Duodenal mucosa (tissue), 2 donors: Measurements from ENCODE around the gene CMTM7.
"Not testable (repeated sequence)": the region's sequence is repeated elsewhere in the genome, so short reads cannot be mapped to it uniquely, and the experiment has no call there.

Experiments
- H3K27ac ChIP-seq: one replicate; pipeline ENCODE4 v1.7.0; 2013; ENCODE audit warnings: low read depth, low read length
- H3K27me3 ChIP-seq, 2 donors: one replicate each; pipeline ENCODE4 v1.7.0; 2013; ENCODE audit warnings: low read length in 2 of 2, control low read depth in 1 of 2; ENCODE audit not compliant: insufficient read depth in 2 of 2, control insufficient read depth in 1 of 2
- H3K36me3 ChIP-seq, 2 donors: one replicate each; pipeline ENCODE4 v1.7.0; 2013; ENCODE audit warnings: low read length in 2 of 2, control low read depth in 1 of 2; ENCODE audit not compliant: insufficient read depth in 2 of 2, control insufficient read depth in 1 of 2
- H3K4me1 ChIP-seq, 2 donors: one replicate each; pipeline ENCODE4 v1.7.0; 2013; ENCODE audit warnings: low read length in 2 of 2, control low read depth in 1 of 2; ENCODE audit not compliant: insufficient read depth in 2 of 2, control insufficient read depth in 1 of 2
- H3K4me3 ChIP-seq, 2 donors: one replicate each; pipeline ENCODE4 v1.7.0; 2013; ENCODE audit warnings: low read length in 2 of 2, low read depth in 1 of 2
- H3K9ac ChIP-seq, 2 donors: one replicate each; pipeline ENCODE4 v1.7.0; 2013; ENCODE audit warnings: low read length in 2 of 2, low read depth in 1 of 2
- H3K9me3 ChIP-seq, 2 donors: one replicate each; pipeline ENCODE4 v1.7.0; 2013; ENCODE audit warnings: low read length in 2 of 2, control low read depth in 1 of 2; ENCODE audit not compliant: control insufficient read depth in 1 of 2

CMTM7 gene

DNA sequence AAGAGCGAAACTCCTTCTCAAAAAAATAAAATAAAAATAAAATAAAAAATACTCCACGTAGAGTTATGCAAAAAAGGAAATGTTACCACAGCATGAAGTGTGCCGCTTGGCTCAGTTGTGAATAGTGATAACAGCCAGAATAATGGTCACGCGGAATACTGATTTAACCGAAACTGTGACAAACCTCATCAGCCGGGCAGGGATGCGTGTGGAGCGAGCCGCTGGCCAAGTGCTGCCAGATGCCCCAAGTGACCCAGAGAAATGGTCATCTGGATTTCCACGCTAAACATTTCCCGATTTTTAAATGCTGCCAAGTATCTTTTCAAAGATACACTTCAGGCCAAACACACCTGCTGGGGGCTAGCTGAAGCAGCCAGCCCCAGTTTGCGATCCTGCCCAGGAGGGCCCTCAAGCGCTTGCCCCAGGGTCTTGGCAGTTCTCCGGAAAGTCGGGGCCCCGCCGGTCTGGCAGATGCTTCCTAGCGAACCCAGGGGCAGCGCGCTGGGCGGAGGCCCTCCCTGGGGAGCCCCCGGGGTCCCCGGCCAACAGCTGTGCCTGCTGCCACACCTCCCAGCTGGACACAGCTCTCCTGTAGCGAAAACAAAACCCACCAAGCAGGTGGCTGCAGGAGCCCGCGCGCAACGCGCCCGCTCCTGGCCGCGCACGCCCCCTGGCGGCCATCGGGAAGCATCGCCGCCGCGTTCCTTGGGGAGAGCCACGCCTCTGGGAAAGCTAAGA, 75.8 kb downstream of the CMTM7 start:
- Histone ChIP-seq H3K4me1 (peaks cover 4 to 10% of the 10 kb centered on the region in 2 donors), H3K9me3 (no peaks in the 10 kb centered on the region), H3K4me3 (peak overlapping the region; percentile 62 to 66), H3K9ac (peak overlapping the region in 1 of 2 donors; percentile 10), H3K27ac (no peak overlapping the region), H3K27me3 (no peaks in the 10 kb centered on the region), H3K36me3 (peaks cover 0 to 5% of the 10 kb centered on the region in 2 donors)

DNA sequence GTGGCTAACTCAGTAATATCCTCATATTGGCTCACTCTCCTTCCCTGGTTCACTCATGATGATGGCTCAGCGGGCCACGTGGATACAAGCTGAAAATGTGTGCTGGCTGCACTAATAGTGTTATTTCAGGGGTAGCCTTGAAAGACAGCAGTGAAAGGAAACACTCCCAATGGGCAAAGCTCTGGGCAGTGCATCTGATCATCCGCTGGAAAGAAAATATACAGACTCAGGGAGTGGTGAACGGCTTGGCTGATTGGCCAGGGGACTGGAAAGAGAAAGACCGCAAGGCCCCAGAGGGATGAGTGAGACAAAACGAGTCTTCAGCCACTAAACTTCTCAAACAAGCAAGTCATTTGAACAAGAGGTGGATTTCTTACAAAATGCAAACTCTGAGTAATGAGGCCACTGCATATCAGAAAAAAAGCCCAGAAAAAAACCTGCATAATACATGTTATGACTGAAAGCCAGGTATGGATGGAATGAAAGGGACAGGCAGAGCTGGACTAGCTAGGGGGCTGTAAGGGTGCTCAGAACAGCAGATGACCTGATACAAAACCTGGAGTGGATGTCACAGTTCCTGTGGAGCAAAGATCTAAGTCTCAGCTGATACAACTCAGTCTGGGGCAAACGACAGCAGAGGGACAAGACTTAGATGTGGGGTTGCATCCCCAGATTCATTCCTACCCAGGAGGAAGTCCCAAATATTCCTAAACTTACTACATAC, 77.7 kb downstream of the CMTM7 start:
- H3K36me3 ChIP-seq = peaks cover 0 to 5% of the 10 kb centered on the region in 2 donors
- peaks cover 4 to 10% of the 10 kb centered on the region in 2 donors for H3K4me1 ChIP-seq
- H3K27me3 ChIP-seq = no peaks in the 10 kb centered on the region
- H3K27ac ChIP-seq = no peak overlapping the region
- no peak overlapping the region for H3K9ac ChIP-seq
- H3K4me3 ChIP-seq = no peak overlapping the region
- no peaks in the 10 kb centered on the region for H3K9me3 ChIP-seq

DNA sequence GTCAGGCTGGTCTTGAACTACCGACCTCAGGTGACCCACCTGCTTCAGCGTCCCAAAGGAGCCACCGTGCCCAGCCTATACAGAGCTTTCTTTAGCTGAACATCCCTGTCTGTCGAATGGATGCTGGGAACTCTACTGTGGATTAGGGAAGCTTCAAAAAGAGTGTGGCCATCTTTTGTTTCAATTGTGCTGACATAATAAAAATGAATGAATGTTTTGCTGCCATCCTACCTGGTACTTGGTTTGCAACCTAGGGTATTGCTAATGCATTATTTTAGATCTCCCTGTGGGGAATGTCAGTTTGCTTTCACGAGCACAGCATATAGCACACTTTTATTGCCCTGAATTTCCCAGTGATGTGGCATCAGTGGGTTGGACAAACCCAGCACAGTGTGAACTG, 78.7 kb downstream of the CMTM7 start:
- H3K27ac ChIP-seq = no peak overlapping the region
- peaks cover 0 to 5% of the 10 kb centered on the region in 2 donors for H3K36me3 ChIP-seq
- no peaks in the 10 kb centered on the region for H3K9me3 ChIP-seq
- H3K9ac ChIP-seq = no peak overlapping the region
- no peak overlapping the region for H3K4me3 ChIP-seq
- H3K4me1 ChIP-seq = peaks cover 4 to 10% of the 10 kb centered on the region in 2 donors
- no peaks in the 10 kb centered on the region for H3K27me3 ChIP-seq

DNA sequence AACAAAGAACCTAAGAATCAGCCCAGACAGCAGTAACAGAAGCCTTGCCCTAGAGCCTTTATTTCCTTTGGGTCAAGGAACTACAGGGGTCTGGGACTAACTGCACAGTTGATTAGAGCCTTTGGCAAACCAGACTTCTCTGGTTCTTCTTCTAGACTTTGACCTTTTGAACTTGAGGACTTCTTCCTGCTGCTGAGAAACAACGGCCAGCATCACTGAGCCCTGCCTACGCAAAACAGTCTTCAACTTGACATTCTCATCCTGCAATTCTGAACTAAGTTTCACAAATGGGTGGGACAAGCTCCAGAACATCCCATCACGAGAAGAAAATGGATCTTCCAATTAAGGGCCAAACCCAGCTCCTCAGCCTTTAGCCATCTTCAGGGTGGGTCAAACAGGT, 79.6 kb downstream of the CMTM7 start:
- H3K4me1 ChIP-seq = peaks cover 4 to 10% of the 10 kb centered on the region in 2 donors
- H3K27ac ChIP-seq = no peak overlapping the region

DNA sequence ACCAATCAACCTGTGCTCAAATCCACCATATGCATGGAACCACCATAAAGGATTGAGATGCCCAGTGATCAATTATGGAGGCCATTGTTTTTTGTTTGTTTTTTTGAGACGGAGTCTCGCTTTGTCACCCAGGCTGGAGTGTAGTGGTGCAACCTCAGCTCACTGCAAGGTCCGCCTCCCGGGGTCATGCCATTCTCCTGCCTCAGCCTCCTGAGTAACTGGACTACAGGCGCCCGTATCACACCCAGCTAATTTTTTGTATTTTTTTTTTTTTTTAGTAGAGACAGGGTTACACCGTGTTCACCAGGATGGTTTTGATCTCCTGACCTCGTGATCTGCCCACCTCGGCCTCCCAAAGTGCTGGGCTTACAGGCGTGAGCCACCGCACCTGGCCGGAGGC, 80.5 kb downstream of the CMTM7 start:
- H3K4me3 ChIP-seq, H3K27me3 ChIP-seq, H3K27ac ChIP-seq, H3K36me3 ChIP-seq, H3K9ac ChIP-seq, H3K9me3 ChIP-seq: not testable (repeated sequence)
- H3K4me1 ChIP-seq = peaks cover 4 to 10% of the 10 kb centered on the region in 2 donors

More for the DNA sequence above, 79.6 kb downstream of the CMTM7 start:
- Histone ChIP-seq H3K9ac (no peak overlapping the region), H3K4me3 (no peak overlapping the region), H3K27me3 (no peaks in the 10 kb centered on the region), H3K36me3 (peaks cover 0 to 5% of the 10 kb centered on the region in 2 donors), H3K9me3 (no peaks in the 10 kb centered on the region)

DNA sequence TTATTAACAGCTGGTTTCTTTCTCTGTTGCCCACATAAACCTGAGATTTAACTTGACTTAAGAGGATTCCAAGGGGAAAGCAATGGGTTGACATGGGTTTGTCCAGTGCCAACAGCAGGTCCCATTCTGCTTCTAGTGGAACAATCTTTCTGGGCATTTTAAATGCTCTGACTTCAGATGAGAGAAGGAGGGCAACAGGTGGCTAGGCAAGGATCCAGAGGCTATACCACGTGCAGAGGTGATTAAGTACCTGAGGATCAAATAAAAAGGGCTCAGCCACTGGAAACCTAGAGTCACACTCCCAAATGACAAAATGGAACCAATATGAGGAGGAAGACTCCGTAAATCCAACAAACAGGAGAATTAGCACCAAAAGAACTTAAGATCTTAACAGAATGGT, 82.5 kb downstream of the CMTM7 start:
- H3K36me3 ChIP-seq = peaks cover 0 to 7% of the 10 kb centered on the region in 2 donors
- H3K27me3 ChIP-seq = no peaks in the 10 kb centered on the region
- no peak overlapping the region for H3K9ac ChIP-seq
- H3K9me3 ChIP-seq = no peaks in the 10 kb centered on the region
- H3K4me3 ChIP-seq = no peak overlapping the region
- no peak overlapping the region for H3K27ac ChIP-seq
- H3K4me1 ChIP-seq = peaks cover 0 to 7% of the 10 kb centered on the region in 2 donors

DNA sequence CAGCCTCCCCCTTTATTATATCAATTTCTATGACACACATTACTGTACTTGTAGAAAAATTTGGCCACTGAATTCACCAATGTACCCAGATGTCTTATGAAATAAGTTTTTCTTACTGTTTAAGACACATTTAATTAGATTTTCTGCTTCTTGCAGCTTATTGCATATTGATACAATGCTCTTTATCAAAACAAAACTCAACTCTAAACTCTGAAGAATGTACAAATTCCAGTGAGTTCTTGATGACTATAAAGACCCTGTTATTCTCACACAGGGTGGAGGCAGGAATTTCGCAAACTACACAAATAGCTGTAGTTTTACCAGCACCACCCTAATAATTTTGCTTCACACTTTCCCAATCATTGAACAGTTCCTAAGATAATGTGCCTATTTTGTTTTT, 89.0 kb downstream of the CMTM7 start:
- Histone ChIP-seq H3K4me1 (no peaks in the 10 kb centered on the region), H3K4me3 (no peak overlapping the region), H3K27me3 (no peaks in the 10 kb centered on the region), H3K36me3 (peaks cover 0 to 19% of the 10 kb centered on the region in 2 donors), H3K9ac (no peak overlapping the region), H3K9me3 (no peaks in the 10 kb centered on the region), H3K27ac (no peak overlapping the region)

DNA sequence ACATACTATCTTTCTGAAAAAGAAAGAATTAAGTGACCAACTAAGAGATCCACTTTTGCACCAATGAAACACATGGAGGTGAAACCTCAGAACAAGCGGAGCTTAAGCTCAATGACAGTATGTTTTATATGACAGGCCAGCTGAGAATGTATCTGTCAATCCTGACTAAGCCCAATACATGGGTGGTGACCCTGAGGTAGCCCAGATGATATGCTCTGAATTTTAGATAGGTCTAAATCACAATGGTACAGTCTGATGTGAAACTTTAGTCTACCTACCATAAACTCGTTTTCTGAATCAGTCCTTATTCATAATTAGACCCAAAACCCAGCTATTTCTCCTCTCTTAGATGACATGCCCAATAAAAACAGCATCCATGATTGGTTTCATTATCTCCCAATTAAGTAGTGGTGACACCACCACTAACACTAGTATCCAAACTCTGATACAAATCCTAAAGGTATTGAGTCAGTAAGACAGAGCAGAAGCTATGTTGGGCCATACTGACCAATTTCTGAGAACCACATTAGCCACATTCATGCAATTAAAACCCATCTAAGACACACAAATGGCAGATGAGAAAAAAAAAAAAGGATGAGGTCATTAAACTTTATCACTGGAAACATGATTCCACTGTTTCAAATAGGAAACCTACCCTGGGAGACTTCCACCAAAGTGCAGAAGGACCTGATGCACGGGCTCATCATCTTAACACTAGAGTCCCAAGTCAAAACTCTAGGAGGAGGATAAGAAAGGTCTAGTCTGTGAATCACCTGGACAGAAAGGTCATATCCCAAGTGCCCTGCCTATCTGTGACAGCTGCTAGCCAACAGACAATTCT, 90.4 kb downstream of the CMTM7 start:
- H3K36me3 ChIP-seq = peaks cover 0 to 28% of the 10 kb centered on the region in 2 donors
- H3K27ac ChIP-seq = no peak overlapping the region
- no peak overlapping the region for H3K9ac ChIP-seq
- no peaks in the 10 kb centered on the region for H3K9me3 ChIP-seq
- no peaks in the 10 kb centered on the region for H3K4me1 ChIP-seq
- H3K4me3 ChIP-seq = no peak overlapping the region
- no peaks in the 10 kb centered on the region for H3K27me3 ChIP-seq

DNA sequence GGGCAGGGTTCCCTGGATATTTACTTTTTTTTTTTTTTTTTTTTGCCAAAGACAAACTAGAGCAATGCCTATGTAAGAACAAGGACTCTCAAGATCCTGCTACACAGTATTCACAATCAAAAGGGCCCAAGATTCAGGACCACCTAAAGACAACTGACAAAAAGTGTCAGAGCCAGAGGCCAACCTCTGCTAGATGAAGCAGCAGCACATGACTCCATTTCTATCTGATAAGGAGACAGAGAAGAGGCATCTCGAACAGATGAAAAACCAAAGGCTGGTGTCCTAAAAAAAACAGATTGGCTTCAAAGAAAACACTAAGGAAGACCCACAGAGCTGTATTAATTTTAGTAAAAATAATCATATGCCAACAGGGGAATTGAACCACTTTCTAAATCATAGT, 91.0 kb downstream of the CMTM7 start:
- H3K4me1 ChIP-seq = no peaks in the 10 kb centered on the region
- H3K36me3 ChIP-seq = peaks cover 0 to 33% of the 10 kb centered on the region in 2 donors
- H3K4me3 ChIP-seq = no peak overlapping the region
- no peaks in the 10 kb centered on the region for H3K9me3 ChIP-seq
- H3K9ac ChIP-seq = no peak overlapping the region
- H3K27ac ChIP-seq = no peak overlapping the region
- H3K27me3 ChIP-seq = no peaks in the 10 kb centered on the region

DNA sequence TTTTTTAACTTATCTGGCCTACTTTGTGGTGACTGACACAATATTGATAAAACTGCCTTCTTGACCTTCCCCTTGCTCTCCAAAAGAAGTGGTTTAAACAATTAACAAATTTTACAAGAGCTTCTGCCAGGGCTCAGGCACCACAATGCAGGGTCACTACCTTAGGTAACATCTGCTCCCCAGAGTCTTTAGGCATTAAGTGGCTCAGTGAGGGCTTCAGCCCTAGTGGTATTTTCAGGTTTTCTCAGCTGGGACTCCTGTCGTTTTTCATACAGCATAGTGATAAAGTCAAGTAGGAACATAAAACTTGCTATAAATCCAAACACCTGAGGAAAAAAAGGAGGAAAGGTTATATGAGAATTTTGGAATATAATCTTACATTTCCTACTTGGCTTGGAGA, 92.1 kb downstream of the CMTM7 start:
- no peak overlapping the region for H3K4me3 ChIP-seq
- peaks cover 0 to 26% of the 10 kb centered on the region in 2 donors for H3K36me3 ChIP-seq
- H3K27me3 ChIP-seq = no peaks in the 10 kb centered on the region
- H3K9me3 ChIP-seq = no peaks in the 10 kb centered on the region
- peak overlapping the region in 1 of 2 donors; percentile 26 for H3K9ac ChIP-seq
- H3K4me1 ChIP-seq = no peaks in the 10 kb centered on the region
- peak overlapping the region; percentile 7 for H3K27ac ChIP-seq
